Measurements from ENCODE around the gene XAB2. TPM values are rescaled to one million over a fixed set of nuclear protein-coding genes. Genes with fewer than 3 reads are reported as not detected.

Gene XAB2
- total and polyA plus RNA-seq, 2 donors (not counting 1 experiment from before 2014, with no cell fraction given) = 62.7 to 93.8 TPM

DNA sequence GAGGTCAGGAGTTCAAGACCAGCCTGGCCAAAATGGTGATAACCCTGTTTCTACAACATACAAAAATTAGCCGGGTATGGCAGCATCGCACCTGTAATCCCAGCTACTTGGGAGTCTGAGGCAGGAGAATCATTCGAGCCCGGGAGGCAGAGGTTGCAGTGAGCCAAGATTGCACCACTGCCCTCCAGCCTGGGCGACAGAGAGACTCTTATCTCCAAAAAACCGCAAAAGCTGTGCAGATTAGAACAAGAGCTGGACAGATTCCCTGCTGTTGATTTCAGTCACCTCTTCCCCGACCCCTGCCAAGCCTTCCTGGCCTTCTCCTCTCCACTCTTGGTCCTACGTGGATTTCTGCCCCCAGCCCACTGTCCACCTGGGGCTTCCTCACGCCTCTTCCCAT lies 25.4 kb downstream of the XAB2 start:
- H3K27ac ChIP-seq (ENCODE audit: low read length in 2 of 2) = no peak overlapping the region
- H3K79me2 ChIP-seq (ENCODE audit: control insufficient read depth, insufficient read depth, low read length) = no peaks in the 10 kb centered on the region
- 97% methylated on average over 9 of the region's 9 CpGs for WGBS (ENCODE audit: insufficient coverage)
- no peak for DNase-seq
- H3K27me3 ChIP-seq (replicated peaks in 1 of 4; ENCODE audit: control extremely low read depth in 1 of 4, control insufficient read depth in 3 of 4, insufficient read depth in 4 of 4, low read length in 3 of 4) = peaks cover 0 to 24% (median 0%) of the 10 kb centered on the region in 4 experiments
- H2AFZ ChIP-seq (ENCODE audit: insufficient read depth, low read depth, low read length, poor library complexity, severe bottlenecking) = no peak overlapping the region
- CTCF ChIA-PET = no interaction called here
- no peak overlapping the region for H3K9ac ChIP-seq (ENCODE audit: low read length)
- H3K36me3 ChIP-seq (replicated peaks in 1 of 2; ENCODE audit: control extremely low read depth in 1 of 2, control insufficient read depth in 1 of 2, extremely low read depth in 1 of 2, insufficient read depth in 2 of 2, low read length in 1 of 2) = no peaks in the 10 kb centered on the region
- no peak overlapping the region for H3K27ac Mint-ChIP-seq
- no peaks in the 10 kb centered on the region for H3K4me1 Mint-ChIP-seq
- H3K4me3 Mint-ChIP-seq = no peak overlapping the region
- H4K20me1 ChIP-seq (ENCODE audit: control insufficient read depth, insufficient read depth, low read length, poor library complexity, severe bottlenecking) = no peaks in the 10 kb centered on the region
- intact Hi-C loops (cut with micrococcal nuclease) = no loop called here
- H3K27me3 Mint-ChIP-seq = peaks cover 15% of the 10 kb centered on the region
- POLR2A ChIA-PET = no interaction called here
- no peak for ATAC-seq (ENCODE audit: low read depth)
- no peak overlapping the region for H3K4me3 ChIP-seq (ENCODE audit: control extremely low read depth in 1 of 5, extremely low read depth in 1 of 5, insufficient read depth in 1 of 5, low read depth in 2 of 5, low read length in 4 of 5)
- H3K9me3 Mint-ChIP-seq (ENCODE audit: insufficient read depth) = no peaks in the 10 kb centered on the region
- H3K9me3 ChIP-seq (ENCODE audit: control extremely low read depth in 1 of 3, control insufficient read depth in 2 of 3, insufficient read depth in 1 of 3, low read length in 2 of 3) = peaks cover 0 to 9% (median 0%) of the 10 kb centered on the region in 3 donors
- H3K4me2 ChIP-seq (replicated peaks; ENCODE audit: low read depth, low read length, poor library complexity, severe bottlenecking) = no peak overlapping the region
- no peak for TF ChIP-seq EZH2 (IDR thresholded peaks at IDR 0.05; ENCODE audit: borderline replicate concordance, insufficient read depth, low read depth, low read length, poor library complexity, severe bottlenecking)
- TF ChIP-seq, protein P1, sequence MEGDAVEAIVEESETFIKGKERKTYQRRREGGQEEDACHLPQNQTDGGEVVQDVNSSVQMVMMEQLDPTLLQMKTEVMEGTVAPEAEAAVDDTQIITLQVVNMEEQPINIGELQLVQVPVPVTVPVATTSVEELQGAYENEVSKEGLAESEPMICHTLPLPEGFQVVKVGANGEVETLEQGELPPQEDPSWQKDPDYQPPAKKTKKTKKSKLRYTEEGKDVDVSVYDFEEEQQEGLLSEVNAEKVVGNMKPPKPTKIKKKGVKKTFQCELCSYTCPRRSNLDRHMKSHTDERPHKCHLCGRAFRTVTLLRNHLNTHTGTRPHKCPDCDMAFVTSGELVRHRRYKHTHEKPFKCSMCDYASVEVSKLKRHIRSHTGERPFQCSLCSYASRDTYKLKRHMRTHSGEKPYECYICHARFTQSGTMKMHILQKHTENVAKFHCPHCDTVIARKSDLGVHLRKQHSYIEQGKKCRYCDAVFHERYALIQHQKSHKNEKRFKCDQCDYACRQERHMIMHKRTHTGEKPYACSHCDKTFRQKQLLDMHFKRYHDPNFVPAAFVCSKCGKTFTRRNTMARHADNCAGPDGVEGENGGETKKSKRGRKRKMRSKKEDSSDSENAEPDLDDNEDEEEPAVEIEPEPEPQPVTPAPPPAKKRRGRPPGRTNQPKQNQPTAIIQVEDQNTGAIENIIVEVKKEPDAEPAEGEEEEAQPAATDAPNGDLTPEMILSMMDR (IDR thresholded peaks at IDR 0.05) = no peak
- no peaks in the 10 kb centered on the region for H3K4me1 ChIP-seq (ENCODE audit: control insufficient read depth in 2 of 2, insufficient read depth in 2 of 2, low read length in 2 of 2)

DNA sequence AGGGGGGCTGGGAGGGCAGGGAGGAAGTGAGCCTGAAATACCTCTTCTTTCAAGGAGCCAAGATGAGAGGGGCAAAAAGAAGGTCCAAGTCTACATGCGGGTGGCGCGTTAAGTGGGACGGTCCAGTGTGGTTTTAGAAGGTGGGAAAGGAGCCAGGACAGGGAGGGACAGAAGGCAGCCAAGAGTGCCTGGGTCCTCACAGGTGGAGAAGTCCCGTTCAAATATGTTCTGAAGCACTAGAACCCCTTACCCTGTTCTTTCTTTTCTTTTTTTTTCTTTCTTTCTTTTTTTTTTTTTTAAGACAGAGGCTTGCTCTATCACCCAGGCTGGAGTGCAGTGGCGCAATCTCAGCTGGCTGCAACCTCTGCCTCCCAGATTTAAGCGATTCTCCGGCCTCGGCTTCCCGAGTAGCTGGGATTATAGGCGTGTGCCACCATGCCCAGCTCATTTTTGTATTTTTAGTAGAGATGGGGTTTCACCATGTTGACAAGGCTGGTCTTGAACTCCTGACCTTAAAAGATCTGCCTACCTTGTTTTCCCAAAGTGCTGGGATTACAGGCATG lies 26.3 kb downstream of the XAB2 start:
- Mint-ChIP-seq H3K4me3 (no peak overlapping the region), H3K27me3 (peaks cover 23% of the 10 kb centered on the region), H3K9me3 (ENCODE audit: insufficient read depth) (peaks cover 2% of the 10 kb centered on the region), H3K4me1 (no peaks in the 10 kb centered on the region), H3K27ac (no peak overlapping the region)
- Histone ChIP-seq H3K9ac (ENCODE audit: low read length) (no peak overlapping the region), H3K79me2 (ENCODE audit: control insufficient read depth, insufficient read depth, low read length) (no peaks in the 10 kb centered on the region), H3K36me3 (replicated peaks in 1 of 2; ENCODE audit: control extremely low read depth in 1 of 2, control insufficient read depth in 1 of 2, extremely low read depth in 1 of 2, insufficient read depth in 2 of 2, low read length in 1 of 2) (no peaks in the 10 kb centered on the region), H3K9me3 (ENCODE audit: control extremely low read depth in 1 of 3, control insufficient read depth in 2 of 3, insufficient read depth in 1 of 3, low read length in 2 of 3) (peaks cover 0 to 9% (median 0%) of the 10 kb centered on the region in 3 donors), H3K27me3 (replicated peaks in 1 of 4; ENCODE audit: control extremely low read depth in 1 of 4, control insufficient read depth in 3 of 4, insufficient read depth in 4 of 4, low read length in 3 of 4) (peaks cover 0 to 31% (median 0%) of the 10 kb centered on the region in 4 experiments), H3K4me1 (ENCODE audit: control insufficient read depth in 2 of 2, insufficient read depth in 2 of 2, low read length in 2 of 2) (no peaks in the 10 kb centered on the region), H4K20me1 (ENCODE audit: control insufficient read depth, insufficient read depth, low read length, poor library complexity, severe bottlenecking) (no peaks in the 10 kb centered on the region), H3K4me3 (ENCODE audit: control extremely low read depth in 1 of 5, extremely low read depth in 1 of 5, insufficient read depth in 1 of 5, low read depth in 2 of 5, low read length in 4 of 5) (no peak overlapping the region), H3K4me2 (replicated peaks; ENCODE audit: low read depth, low read length, poor library complexity, severe bottlenecking) (no peak overlapping the region), H2AFZ (ENCODE audit: insufficient read depth, low read depth, low read length, poor library complexity, severe bottlenecking) (no peak overlapping the region), H3K27ac (ENCODE audit: low read length in 2 of 2) (no peak overlapping the region)
- TF ChIP-seq EZH2 (IDR thresholded peaks at IDR 0.05; ENCODE audit: borderline replicate concordance, insufficient read depth, low read depth, low read length, poor library complexity, severe bottlenecking) = no peak
- TF ChIP-seq, protein P1 (IDR thresholded peaks at IDR 0.05) = no peak
- DNase-seq (no peak), ATAC-seq (ENCODE audit: low read depth) (no peak)
- POLR2A ChIA-PET = no interaction called here
- 69% methylated on average over 5 of the region's 11 CpGs for WGBS (ENCODE audit: insufficient coverage)
- CTCF ChIA-PET = no interaction called here
- intact Hi-C loops (cut with micrococcal nuclease) = no loop called here

Data from B cell (primary cell).